Muscle of back (tissue), 11 donors: Measurements from ENCODE around the gene SPAG16. TPM values are rescaled to one million over a fixed set of nuclear protein-coding genes. Genes with fewer than 3 reads are reported as not detected.
A peak's percentile ranks its signal among the peaks of the same experiment; 100 is the strongest.
"Not testable (repeated sequence)": the region's sequence is repeated elsewhere in the genome, so short reads cannot be mapped to it uniquely, and the experiment has no call there.

Experiments used
- DNase-seq, 3 donors: peaks; one replicate each; pipeline versions ENCODE4 v3.0.0 to v3.0.0-alpha.2; 2013
- polyA plus RNA-seq, 10 donors: library from polyadenylated mRNA; unstranded; fragments of 120-200 nt; gene quantifications; one replicate each; pipeline ENCODE4 v1.2.1, GENCODE V29; 2013; ENCODE audit not compliant: insufficient read length in 10 of 10

SPAG16 gene
- polyA plus RNA-seq, 10 donors: 17.4 to 24.3 (median 20.1) TPM

GRCh38 chr2:213261715-213262114 lies 22.5 kb upstream of the SPAG16 start:
- no peak for DNase-seq

GRCh38 chr2:213265679-213266078 lies 18.6 kb upstream of the SPAG16 start:
- DNase-seq: no peak

- peak in 1 of 3 donors; percentile 2 for DNase-seq
These were observed 17.8 kb upstream of the SPAG16 start for GRCh38 chr2:213266421-213266820.

- no peak for DNase-seq
These were observed 12.3 kb upstream of the SPAG16 start for GRCh38 chr2:213271947-213272346.

GRCh38 chr2:213274143-213274542 lies 10.1 kb upstream of the SPAG16 start:
- no peak for DNase-seq

- no peak for DNase-seq
These were observed 9.0 kb upstream of the SPAG16 start for GRCh38 chr2:213275265-213275664.

GRCh38 chr2:213277134-213277533 lies 7.1 kb upstream of the SPAG16 start:
- not testable (repeated sequence) for DNase-seq

GRCh38 chr2:213279116-213279620 lies 5.1 kb upstream of the SPAG16 start:
- DNase-seq: no peak

- DNase-seq: peak in 1 of 3 donors; percentile 16
These were observed 4.3 kb upstream of the SPAG16 start for GRCh38 chr2:213279971-213280370.

GRCh38 chr2:213281156-213281555 lies 3.1 kb upstream of the SPAG16 start:
- peak in 1 of 3 donors; percentile 7 for DNase-seq

- no peak for DNase-seq
These were observed 1.1 kb downstream of the SPAG16 start for GRCh38 chr2:213285404-213285803.

- no peak for DNase-seq
These were observed 1.9 kb downstream of the SPAG16 start for GRCh38 chr2:213286161-213286560.

GRCh38 chr2:213288913-213289700 lies 4.8 kb downstream of the SPAG16 start:
- no peak for DNase-seq

- no peak for DNase-seq
These were observed 6.2 kb downstream of the SPAG16 start for GRCh38 chr2:213290501-213290900.

GRCh38 chr2:213296270-213296669 lies 12.0 kb downstream of the SPAG16 start:
- DNase-seq: no peak

GRCh38 chr2:213306316-213306942 lies 22.2 kb downstream of the SPAG16 start:
- DNase-seq: peak in 2 of 3 donors; percentile 13 to 16

GRCh38 chr2:213315168-213315876 lies 31.1 kb downstream of the SPAG16 start:
- DNase-seq: no peak

GRCh38 chr2:213316001-213316735 lies 31.9 kb downstream of the SPAG16 start:
- DNase-seq: no peak

- DNase-seq: peak in 1 of 3 donors; percentile 11
These were observed 33.7 kb downstream of the SPAG16 start for GRCh38 chr2:213317929-213318328.

GRCh38 chr2:213320604-213321003 lies 36.3 kb downstream of the SPAG16 start:
- no peak for DNase-seq

GRCh38 chr2:213336253-213336770 lies 52.0 kb downstream of the SPAG16 start:
- DNase-seq: no peak
